GM18951 (cell line): ENCODE results near the gene PRSS36.
"Not testable (repeated sequence)": the region's sequence is repeated elsewhere in the genome, so short reads cannot be mapped to it uniquely, and the experiment has no call there.

Experiments used
- POLR2A ChIP-seq: IDR thresholded peaks from 4 replicates; pipeline ENCODE4 v1.6.1; 2011; ENCODE audit warnings: mild to moderate bottlenecking; ENCODE audit not compliant: insufficient read length, insufficient read depth; ENCODE audit errors: extremely low read depth
- in situ Hi-C: fragments of 300-500 bp; cut with MboI; formaldehyde crosslinking; loops from one replicate; pipeline ENCODE4 v1.12.0; 2022; ENCODE audit warnings: low sequenced_read_pairs, mixed read lengths, inconsistent platforms; ENCODE audit not compliant: unreplicated experiment

Gene PRSS36

DNA sequence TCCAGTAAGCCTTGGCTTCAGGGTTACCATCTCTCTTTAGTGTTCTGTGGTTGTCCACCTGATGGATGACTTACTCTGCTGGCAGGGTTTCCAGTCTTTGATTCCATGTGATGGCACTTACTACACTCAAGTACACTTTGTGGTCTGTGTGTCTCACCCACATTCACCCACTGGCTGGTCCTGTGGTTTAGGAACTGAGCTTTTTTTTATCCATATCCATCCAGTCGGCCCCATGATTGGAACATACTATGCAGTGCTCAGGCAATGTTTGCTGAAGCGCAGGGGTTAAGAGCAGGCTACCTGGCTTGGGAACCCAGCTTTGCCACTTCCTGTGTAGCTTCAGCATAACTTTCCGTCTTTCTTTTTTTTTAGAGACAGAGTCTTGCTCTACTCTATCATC lies 27.3 kb upstream of the PRSS36 start:
- in situ Hi-C loops, result no loop called here
- TF ChIP-seq POLR2A, result no peak

- in situ Hi-C loops, result not testable (repeated sequence)
Measured at GRCh38 chr16:31170048-31170447, 20.2 kb upstream of the PRSS36 start.

DNA sequence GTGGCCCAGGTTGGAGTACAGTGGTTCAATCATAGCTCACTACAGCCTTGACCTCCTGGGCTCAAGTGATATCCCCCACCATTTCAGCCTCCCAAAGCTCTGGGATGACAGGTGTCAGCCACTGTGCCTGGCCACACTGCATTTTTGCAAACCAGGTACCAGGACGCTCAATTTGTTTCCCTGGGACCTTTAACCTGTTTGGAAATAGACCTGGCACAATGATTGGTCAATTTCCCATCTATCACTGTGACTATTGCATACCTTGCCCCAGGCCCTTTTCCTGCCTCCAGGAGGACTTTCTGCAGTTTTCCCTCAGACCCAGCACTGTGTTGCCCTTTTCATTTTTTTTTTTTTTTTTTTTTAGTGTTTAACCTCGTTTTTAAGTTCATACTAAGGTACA lies 19.0 kb upstream of the PRSS36 start:
- in situ Hi-C loops, result no loop called here

GRCh38 chr16:31167315-31167714 lies 17.4 kb upstream of the PRSS36 start:
- no peak for TF ChIP-seq POLR2A
- in situ Hi-C loops, result no loop called here

More for the DNA sequence above, 19.0 kb upstream of the PRSS36 start:
- no peak for TF ChIP-seq POLR2A

GRCh38 chr16:31157136-31157535 lies 7.3 kb upstream of the PRSS36 start:
- in situ Hi-C loops, result no loop called here
- TF ChIP-seq POLR2A, result no peak

GRCh38 chr16:31150976-31151375 lies 1.1 kb upstream of the PRSS36 start:
- in situ Hi-C loops, result not testable (repeated sequence)

- in situ Hi-C loops, result no loop called here
- TF ChIP-seq POLR2A, result no peak
Measured at GRCh38 chr16:31149332-31149731, 534 bp downstream of the PRSS36 start.

DNA sequence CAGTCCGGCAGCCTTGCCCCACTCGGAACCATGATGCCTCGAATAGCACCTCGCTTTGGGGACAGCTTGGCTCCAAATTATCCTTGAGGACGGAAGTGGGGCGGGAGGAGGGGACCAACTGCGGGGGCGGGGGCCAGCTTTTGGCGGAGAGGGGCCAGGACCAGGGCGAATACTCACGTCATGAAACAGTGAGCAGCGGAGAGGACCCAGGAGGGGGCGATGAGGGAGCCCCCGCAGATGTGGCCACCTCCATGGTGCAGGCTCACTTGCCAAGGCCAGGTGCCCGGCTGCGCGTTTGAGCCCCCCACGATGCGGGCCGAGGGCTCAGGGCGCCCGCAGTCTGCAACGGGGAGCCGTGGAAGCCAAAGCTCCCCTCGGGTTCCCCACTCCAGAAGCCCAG lies 970 bp downstream of the PRSS36 start:
- in situ Hi-C loops, result no loop called here
- TF ChIP-seq POLR2A, result no peak

DNA sequence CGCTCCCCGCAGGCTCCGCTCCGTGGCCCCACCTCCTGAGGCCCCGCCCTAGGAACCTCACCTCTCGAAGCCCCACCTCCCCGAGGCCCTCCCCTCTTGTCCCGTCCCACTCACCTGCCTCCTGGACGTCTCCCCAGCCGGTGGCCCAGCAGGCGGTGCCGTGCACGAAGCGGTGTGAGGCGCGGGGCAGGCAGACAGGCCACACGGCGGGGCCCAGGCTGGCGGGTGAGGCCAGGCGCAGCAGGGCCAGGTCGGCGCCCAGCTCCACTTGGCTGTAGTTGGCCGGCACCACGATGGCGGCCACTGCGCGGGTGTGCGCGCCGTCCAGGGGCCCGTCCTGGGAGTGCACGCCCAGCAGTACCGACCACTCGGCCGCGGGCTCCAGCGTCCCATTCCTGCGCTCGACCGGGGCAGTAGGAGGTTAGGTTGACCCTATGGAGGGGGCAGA lies 1.6 kb downstream of the PRSS36 start:
- in situ Hi-C loops, result no loop called here
- TF ChIP-seq POLR2A, result no peak

- in situ Hi-C loops, result no loop called here
Measured at GRCh38 chr16:31147574-31147973, 2.3 kb downstream of the PRSS36 start.

GRCh38 chr16:31145398-31145990 lies 4.4 kb downstream of the PRSS36 start:
- TF ChIP-seq POLR2A, result no peak
- in situ Hi-C loops, result no loop called here

More at GRCh38 chr16:31147574-31147973, 2.3 kb downstream of the PRSS36 start:
- no peak for TF ChIP-seq POLR2A

GRCh38 chr16:31144418-31144817 lies 5.4 kb downstream of the PRSS36 start:
- in situ Hi-C loops, result not testable (repeated sequence)

- no peak for TF ChIP-seq POLR2A
- in situ Hi-C loops, result no loop called here
Measured at GRCh38 chr16:31143694-31144148, 6.1 kb downstream of the PRSS36 start.

- in situ Hi-C loops, result no loop called here
- no peak for TF ChIP-seq POLR2A
Measured at GRCh38 chr16:31143011-31143693, 6.7 kb downstream of the PRSS36 start.
